ENCODE data around the gene PKNOX2.

PKNOX2 gene

GRCh38 chr11:125390946-125391345, 226.4 kb downstream of the PKNOX2 start:
- Histone ChIP-seq H3K14ac (ENCODE audit: low read length) (no peak overlapping the region), H3K4me3 (ENCODE audit: low read depth, low read length) (no peak overlapping the region), H3K9ac (ENCODE audit: low read length) (no peak overlapping the region), H3K27ac (ENCODE audit: low read depth, low read length) (no peak overlapping the region), H3K27me3 (ENCODE audit: insufficient read depth, low read length) (no peaks in the 10 kb centered on the region), H3K18ac (ENCODE audit: low read length) (no peak overlapping the region), H3K4me1 (ENCODE audit: control insufficient read depth in 1 of 2, insufficient read depth in 2 of 2, low read length in 2 of 2) (peaks cover 5% of the 10 kb centered on the region in 2 experiments), H2AK5ac (ENCODE audit: low read length) (no peak overlapping the region), H4K91ac (ENCODE audit: low read depth, low read length) (no peak overlapping the region), H2AFZ (ENCODE audit: insufficient read depth, low read length, poor library complexity) (no peak overlapping the region), H4K12ac (ENCODE audit: low read depth, low read length) (no peak overlapping the region), H2BK12ac (ENCODE audit: low read length) (no peak overlapping the region), H3K79me2 (ENCODE audit: control insufficient read depth, insufficient read depth, low read length, poor library complexity) (no peaks in the 10 kb centered on the region), H3K36me3 (ENCODE audit: control insufficient read depth in 1 of 2, insufficient read depth in 2 of 2, low read length in 2 of 2) (no peaks in the 10 kb centered on the region), H3K23ac (ENCODE audit: low read length) (no peak overlapping the region), H3K79me1 (ENCODE audit: low read length) (no peaks in the 10 kb centered on the region), H3K4ac (ENCODE audit: low read depth, low read length) (no peak overlapping the region), H2BK120ac (ENCODE audit: insufficient read depth, low read length, poor library complexity) (no peak overlapping the region), H2BK5ac (ENCODE audit: low read depth, low read length, poor library complexity) (no peak overlapping the region), H3K9me3 (ENCODE audit: insufficient read depth, low read depth, low read length) (no peaks in the 10 kb centered on the region), H4K8ac (ENCODE audit: low read depth, low read length) (no peak overlapping the region), H3K4me2 (ENCODE audit: low read length) (no peak overlapping the region)
- WGBS (ENCODE audit: extremely low coverage, insufficient coverage, insufficient read length), result no CpG with 5 or more reads among the region's 5 CpGs
- no peak for DNase-seq

- no peak overlapping the region for H3K9ac ChIP-seq (ENCODE audit: low read length)
- H3K14ac ChIP-seq (ENCODE audit: low read length), result no peak overlapping the region
- no peaks in the 10 kb centered on the region for H3K4me1 ChIP-seq (ENCODE audit: control insufficient read depth in 1 of 2, insufficient read depth in 2 of 2, low read length in 2 of 2)
- H3K79me2 ChIP-seq (ENCODE audit: control insufficient read depth, insufficient read depth, low read length, poor library complexity), result no peaks in the 10 kb centered on the region
- no peak overlapping the region for H2BK12ac ChIP-seq (ENCODE audit: low read length)
- H3K36me3 ChIP-seq (ENCODE audit: control insufficient read depth in 1 of 2, insufficient read depth in 2 of 2, low read length in 2 of 2), result no peaks in the 10 kb centered on the region
- no peak overlapping the region for H2BK5ac ChIP-seq (ENCODE audit: low read depth, low read length, poor library complexity)
- DNase-seq, result no peak
- H4K8ac ChIP-seq (ENCODE audit: low read depth, low read length), result no peak overlapping the region
- no peaks in the 10 kb centered on the region for H3K9me3 ChIP-seq (ENCODE audit: insufficient read depth, low read depth, low read length)
- H3K79me1 ChIP-seq (ENCODE audit: low read length), result no peaks in the 10 kb centered on the region
- no peak overlapping the region for H3K23ac ChIP-seq (ENCODE audit: low read length)
- no peak overlapping the region for H2AFZ ChIP-seq (ENCODE audit: insufficient read depth, low read length, poor library complexity)
- no peak overlapping the region for H4K12ac ChIP-seq (ENCODE audit: low read depth, low read length)
- no peak overlapping the region for H3K27ac ChIP-seq (ENCODE audit: low read depth, low read length)
- no peaks in the 10 kb centered on the region for H3K27me3 ChIP-seq (ENCODE audit: insufficient read depth, low read length)
- no peak overlapping the region for H3K4me3 ChIP-seq (ENCODE audit: low read depth, low read length)
- no peak overlapping the region for H3K18ac ChIP-seq (ENCODE audit: low read length)
- no CpG with 5 or more reads among the region's 9 CpGs for WGBS (ENCODE audit: extremely low coverage, insufficient coverage, insufficient read length)
- no peak overlapping the region for H2BK120ac ChIP-seq (ENCODE audit: insufficient read depth, low read length, poor library complexity)
- H3K4ac ChIP-seq (ENCODE audit: low read depth, low read length), result no peak overlapping the region
- no peak overlapping the region for H4K91ac ChIP-seq (ENCODE audit: low read depth, low read length)
- no peak overlapping the region for H2AK5ac ChIP-seq (ENCODE audit: low read length)
- H3K4me2 ChIP-seq (ENCODE audit: low read length), result no peak overlapping the region
Observed at GRCh38 chr11:125393331-125393730, 228.8 kb downstream of the PKNOX2 start.

GRCh38 chr11:125394296-125394695, 229.7 kb downstream of the PKNOX2 start:
- Histone ChIP-seq H2BK5ac (ENCODE audit: low read depth, low read length, poor library complexity) (no peak overlapping the region), H3K79me2 (ENCODE audit: control insufficient read depth, insufficient read depth, low read length, poor library complexity) (no peaks in the 10 kb centered on the region), H2AFZ (ENCODE audit: insufficient read depth, low read length, poor library complexity) (no peak overlapping the region), H4K91ac (ENCODE audit: low read depth, low read length) (no peak overlapping the region), H3K23ac (ENCODE audit: low read length) (no peak overlapping the region), H4K8ac (ENCODE audit: low read depth, low read length) (no peak overlapping the region), H3K9me3 (ENCODE audit: insufficient read depth, low read depth, low read length) (no peaks in the 10 kb centered on the region), H3K18ac (ENCODE audit: low read length) (no peak overlapping the region), H3K4me3 (ENCODE audit: low read depth, low read length) (no peak overlapping the region), H3K27ac (ENCODE audit: low read depth, low read length) (no peak overlapping the region), H2BK12ac (ENCODE audit: low read length) (no peak overlapping the region), H3K36me3 (ENCODE audit: control insufficient read depth in 1 of 2, insufficient read depth in 2 of 2, low read length in 2 of 2) (no peaks in the 10 kb centered on the region), H3K79me1 (ENCODE audit: low read length) (no peaks in the 10 kb centered on the region), H2BK120ac (ENCODE audit: insufficient read depth, low read length, poor library complexity) (no peak overlapping the region), H3K14ac (ENCODE audit: low read length) (no peak overlapping the region), H3K4me1 (ENCODE audit: control insufficient read depth in 1 of 2, insufficient read depth in 2 of 2, low read length in 2 of 2) (no peaks in the 10 kb centered on the region), H3K9ac (ENCODE audit: low read length) (no peak overlapping the region), H4K12ac (ENCODE audit: low read depth, low read length) (no peak overlapping the region), H3K27me3 (ENCODE audit: insufficient read depth, low read length) (no peaks in the 10 kb centered on the region), H2AK5ac (ENCODE audit: low read length) (no peak overlapping the region), H3K4ac (ENCODE audit: low read depth, low read length) (no peak overlapping the region), H3K4me2 (ENCODE audit: low read length) (no peak overlapping the region)
- no peak for DNase-seq
- WGBS (ENCODE audit: extremely low coverage, insufficient coverage, insufficient read length), result no CpG with 5 or more reads among the region's 2 CpGs

- Histone ChIP-seq H3K4me3 (ENCODE audit: low read depth, low read length) (no peak overlapping the region), H3K9ac (ENCODE audit: low read length) (no peak overlapping the region), H2AFZ (ENCODE audit: insufficient read depth, low read length, poor library complexity) (no peak overlapping the region), H3K4me2 (ENCODE audit: low read length) (no peak overlapping the region), H3K23ac (ENCODE audit: low read length) (no peak overlapping the region), H3K9me3 (ENCODE audit: insufficient read depth, low read depth, low read length) (no peaks in the 10 kb centered on the region), H4K91ac (ENCODE audit: low read depth, low read length) (no peak overlapping the region), H2BK120ac (ENCODE audit: insufficient read depth, low read length, poor library complexity) (no peak overlapping the region), H3K79me1 (ENCODE audit: low read length) (no peaks in the 10 kb centered on the region), H2AK5ac (ENCODE audit: low read length) (no peak overlapping the region), H3K14ac (ENCODE audit: low read length) (no peak overlapping the region), H4K8ac (ENCODE audit: low read depth, low read length) (no peak overlapping the region), H3K18ac (ENCODE audit: low read length) (no peak overlapping the region), H3K79me2 (ENCODE audit: control insufficient read depth, insufficient read depth, low read length, poor library complexity) (no peaks in the 10 kb centered on the region), H3K4ac (ENCODE audit: low read depth, low read length) (no peak overlapping the region), H3K27ac (ENCODE audit: low read depth, low read length) (no peak overlapping the region), H4K12ac (ENCODE audit: low read depth, low read length) (no peak overlapping the region), H2BK5ac (ENCODE audit: low read depth, low read length, poor library complexity) (no peak overlapping the region), H3K36me3 (ENCODE audit: control insufficient read depth in 1 of 2, insufficient read depth in 2 of 2, low read length in 2 of 2) (no peaks in the 10 kb centered on the region), H3K4me1 (ENCODE audit: control insufficient read depth in 1 of 2, insufficient read depth in 2 of 2, low read length in 2 of 2) (no peaks in the 10 kb centered on the region), H3K27me3 (ENCODE audit: insufficient read depth, low read length) (no peaks in the 10 kb centered on the region), H2BK12ac (ENCODE audit: low read length) (no peak overlapping the region)
- no peak for DNase-seq
- WGBS (ENCODE audit: extremely low coverage, insufficient coverage, insufficient read length), result no CpG with 5 or more reads among the region's 5 CpGs
Observed at GRCh38 chr11:125397421-125397820, 232.9 kb downstream of the PKNOX2 start.
